T-helper 2 cell (primary cell): ENCODE results near the gene ATXN7.

ENCODE experiments used
- DNase-seq, 5 experiments: peaks; one replicate each; pipeline versions ENCODE4 v3.0.0 to v3.0.0-alpha.2; 2012 to 2022

ATXN7 gene

DNA sequence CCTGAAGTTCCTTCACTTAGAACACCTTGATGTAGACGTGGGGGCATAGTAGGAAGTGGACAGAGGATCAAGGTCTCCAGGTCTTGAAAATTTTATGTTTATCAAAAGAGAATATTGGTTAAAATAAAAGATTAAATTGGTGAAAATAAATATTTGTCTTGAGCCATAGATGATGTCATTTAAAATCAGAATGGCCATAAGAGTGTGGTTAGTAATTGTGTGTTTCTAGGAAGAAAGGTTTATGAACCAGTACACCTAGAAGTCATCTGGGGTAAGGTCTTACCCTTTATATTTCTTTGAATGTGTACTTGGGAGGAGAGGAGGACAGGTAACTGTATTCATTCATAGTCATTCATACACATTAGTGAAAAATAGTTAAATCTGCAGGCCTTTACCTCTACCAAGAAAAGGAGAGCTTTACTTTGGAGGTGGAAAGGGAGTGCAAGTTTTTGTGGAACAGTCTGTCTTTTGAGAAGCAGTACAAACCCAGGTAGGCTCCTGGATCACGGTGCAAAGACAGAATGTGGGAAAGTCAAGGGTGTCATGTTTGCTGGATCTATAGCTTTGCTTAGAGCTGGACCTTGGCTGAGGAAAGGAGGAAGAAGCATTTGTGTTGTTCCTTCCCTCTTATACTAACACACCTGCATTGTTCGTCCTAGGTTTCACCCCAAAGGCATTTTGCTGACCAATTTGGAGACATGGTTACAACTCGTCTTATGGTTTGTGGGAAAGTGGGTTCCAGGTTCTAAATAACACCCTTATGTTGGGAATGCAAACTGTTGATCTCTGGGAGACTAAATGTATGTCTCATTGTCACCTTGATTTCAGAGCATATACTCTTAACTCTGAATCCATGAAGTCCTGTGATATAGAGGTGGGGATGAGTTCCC is 42.3 kb downstream of the ATXN7 start:
- DNase-seq = no peak

DNA sequence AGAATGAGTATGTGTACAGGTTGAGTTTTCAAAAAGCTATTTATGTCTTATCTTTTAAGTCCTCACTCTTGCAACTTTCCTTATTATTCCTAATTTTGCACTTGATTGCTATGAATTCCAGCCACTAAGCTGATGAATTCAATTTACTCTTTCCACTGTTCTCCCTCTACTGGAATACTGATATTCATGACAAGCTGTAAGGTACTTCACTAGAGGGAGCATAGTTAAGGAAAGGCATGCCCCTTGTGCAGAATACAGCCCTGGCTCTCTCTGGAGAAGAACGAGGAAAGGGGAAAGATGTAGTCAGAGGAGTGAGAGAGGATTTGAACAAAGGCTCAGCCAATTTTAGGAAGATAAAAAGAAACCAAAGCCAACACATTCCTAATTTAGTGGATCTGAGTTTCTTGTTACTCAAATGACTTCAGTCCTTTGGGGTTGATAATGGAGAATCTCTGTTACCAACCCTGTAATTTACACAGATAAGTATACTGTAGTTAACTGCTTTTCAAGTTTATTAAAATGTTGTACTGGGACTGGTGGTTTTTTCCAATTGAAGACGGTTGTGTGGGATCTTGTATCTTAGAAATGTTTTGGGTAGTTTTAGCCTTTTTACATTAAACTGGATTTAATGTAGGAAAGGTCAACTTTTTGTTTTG is 44.5 kb downstream of the ATXN7 start:
- no peak for DNase-seq

DNA sequence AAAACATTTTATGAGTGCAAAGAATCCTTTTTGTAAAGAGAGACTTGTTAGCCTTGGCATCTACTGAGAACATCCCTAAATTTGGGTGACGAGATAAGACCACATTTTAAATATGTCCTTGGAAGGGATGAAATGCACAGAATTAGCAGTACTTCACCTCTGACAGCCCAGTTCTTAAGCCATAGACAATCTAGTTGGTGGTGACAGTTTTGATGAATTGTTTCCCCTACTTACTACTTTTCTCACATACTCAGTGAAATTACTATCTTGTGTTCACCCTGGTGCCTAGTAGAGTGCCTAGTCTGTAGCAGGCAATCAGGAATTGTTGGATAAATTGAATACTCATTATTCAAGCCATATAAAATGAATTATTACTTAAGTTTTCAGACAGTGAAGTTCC is 45.1 kb downstream of the ATXN7 start:
- no peak for DNase-seq

DNA sequence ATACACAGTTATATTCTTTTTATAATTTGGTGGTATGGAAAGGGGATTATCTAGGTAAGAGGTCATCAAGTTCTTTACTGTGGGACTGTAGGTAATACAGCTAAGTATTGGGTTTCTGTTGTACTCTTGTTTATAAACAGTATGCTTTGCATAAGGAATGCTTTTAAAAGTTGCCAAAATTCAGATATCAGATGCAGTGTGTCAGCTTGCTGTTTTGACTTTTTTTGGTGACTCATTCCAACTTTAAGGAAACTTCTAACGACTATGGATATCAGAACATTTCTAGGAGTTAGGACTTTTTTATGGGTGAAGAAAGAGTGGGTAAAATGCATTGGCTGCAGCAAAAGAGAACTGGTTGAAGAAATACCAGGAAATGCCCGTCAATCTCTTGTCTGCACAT is 45.8 kb downstream of the ATXN7 start:
- DNase-seq = no peak

DNA sequence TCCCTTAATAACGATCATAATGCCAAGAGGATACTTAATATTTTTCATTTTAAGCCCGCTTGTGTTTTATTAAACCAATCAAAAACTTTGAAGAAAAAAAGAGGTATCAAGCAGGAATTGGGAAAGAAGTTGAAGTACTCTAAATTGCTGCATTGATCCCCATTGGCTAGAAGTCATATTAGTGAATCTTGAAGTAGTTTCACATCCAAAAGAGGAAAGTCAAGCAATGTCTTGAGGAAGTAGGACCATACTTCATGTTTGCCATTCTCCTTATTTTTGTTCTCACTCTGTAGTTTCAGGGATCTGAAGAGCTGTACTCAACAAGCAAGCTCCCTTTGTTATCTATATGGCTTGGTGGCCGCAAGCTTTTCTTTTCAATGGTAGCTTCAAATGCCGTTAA is 46.3 kb downstream of the ATXN7 start:
- DNase-seq = no peak

DNA sequence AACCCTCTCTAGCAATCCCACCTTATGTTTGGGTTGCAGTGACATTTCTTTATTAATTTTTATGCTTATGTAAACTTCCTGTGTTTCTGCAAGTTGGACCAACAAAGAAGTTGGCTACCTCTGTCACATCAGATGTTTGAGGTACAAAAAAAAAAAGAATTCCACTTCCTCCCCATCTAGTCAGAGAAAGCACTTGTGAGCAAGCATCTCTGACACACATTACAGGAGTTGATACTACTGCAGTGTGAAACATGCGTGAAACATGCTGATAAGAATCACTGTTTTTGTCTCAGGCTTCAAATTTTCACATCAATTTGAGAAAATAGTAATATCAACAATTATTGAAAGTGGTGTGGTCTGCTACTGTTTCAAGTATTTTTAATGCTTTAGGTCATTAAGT is 47.2 kb downstream of the ATXN7 start:
- DNase-seq = peak in 2 of 5 experiments; percentile 55 to 87

DNA sequence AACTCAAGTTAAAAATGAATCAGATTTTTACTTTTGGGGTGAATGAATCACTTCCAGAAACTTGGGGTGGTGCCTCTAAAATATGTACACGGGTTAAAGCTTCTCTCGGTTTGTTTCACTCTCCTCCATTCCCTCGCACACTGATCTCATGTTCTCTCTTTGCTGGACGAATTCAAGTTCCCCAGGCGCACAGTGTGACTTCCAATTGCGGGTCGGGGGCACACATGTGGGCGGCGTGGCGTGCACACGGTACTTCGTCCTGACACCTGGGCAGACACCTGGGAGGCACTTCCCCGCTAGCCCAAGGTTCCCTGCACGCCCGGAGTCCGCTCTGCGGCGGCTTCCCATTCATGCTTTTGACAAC is 47.8 kb downstream of the ATXN7 start:
- DNase-seq = peak in 1 of 5 experiments; percentile 58

DNA sequence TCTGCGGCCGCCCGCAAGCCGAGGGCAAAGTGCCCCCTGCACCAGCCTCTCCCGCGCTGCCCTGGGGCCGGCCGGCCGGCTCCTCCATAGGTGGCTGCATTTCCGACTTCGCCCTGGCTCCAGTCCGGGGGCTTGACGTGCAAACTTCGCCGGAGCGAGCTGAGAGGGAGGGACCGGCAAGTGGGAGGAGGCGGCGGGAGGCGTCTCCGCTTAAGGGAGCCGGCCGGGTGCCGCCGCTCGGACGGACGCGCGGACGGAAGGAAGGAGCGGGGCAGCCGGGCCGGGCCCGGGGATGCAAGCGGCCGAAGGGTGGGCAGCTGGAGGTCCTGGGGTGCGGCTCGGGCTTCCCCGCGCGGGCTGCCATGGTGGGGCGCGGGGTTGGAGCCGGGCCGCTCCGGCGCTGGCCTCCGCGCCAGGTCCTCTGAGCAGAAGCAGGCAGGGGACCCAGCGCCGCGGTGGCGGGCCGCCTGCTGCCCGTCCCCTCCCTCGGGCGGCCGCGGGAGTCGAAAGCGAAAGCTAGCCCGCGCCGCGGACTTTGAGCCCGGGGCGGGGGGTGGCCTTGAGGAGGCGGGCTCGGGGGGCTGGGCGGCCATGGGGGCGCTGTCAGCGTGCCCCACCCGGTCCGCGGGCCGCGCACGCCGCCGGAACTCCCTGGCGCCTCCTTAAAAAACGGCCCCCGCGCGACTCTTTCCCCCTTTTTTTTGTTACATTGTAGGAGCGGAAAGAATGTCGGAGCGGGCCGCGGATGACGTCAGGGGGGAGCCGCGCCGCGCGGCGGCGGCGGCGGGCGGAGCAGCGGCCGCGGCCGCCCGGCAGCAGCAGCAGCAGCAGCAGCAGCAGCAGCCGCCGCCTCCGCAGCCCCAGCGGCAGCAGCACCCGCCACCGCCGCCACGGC is 48.5 kb downstream of the ATXN7 start, which contains the start of gene SCAANT1:
SCAANT1 (minus strand) TSS at position 511 of the 895 bp plus-strand sequence.
- DNase-seq = peak; percentile 65 to 85 (median 77)

DNA sequence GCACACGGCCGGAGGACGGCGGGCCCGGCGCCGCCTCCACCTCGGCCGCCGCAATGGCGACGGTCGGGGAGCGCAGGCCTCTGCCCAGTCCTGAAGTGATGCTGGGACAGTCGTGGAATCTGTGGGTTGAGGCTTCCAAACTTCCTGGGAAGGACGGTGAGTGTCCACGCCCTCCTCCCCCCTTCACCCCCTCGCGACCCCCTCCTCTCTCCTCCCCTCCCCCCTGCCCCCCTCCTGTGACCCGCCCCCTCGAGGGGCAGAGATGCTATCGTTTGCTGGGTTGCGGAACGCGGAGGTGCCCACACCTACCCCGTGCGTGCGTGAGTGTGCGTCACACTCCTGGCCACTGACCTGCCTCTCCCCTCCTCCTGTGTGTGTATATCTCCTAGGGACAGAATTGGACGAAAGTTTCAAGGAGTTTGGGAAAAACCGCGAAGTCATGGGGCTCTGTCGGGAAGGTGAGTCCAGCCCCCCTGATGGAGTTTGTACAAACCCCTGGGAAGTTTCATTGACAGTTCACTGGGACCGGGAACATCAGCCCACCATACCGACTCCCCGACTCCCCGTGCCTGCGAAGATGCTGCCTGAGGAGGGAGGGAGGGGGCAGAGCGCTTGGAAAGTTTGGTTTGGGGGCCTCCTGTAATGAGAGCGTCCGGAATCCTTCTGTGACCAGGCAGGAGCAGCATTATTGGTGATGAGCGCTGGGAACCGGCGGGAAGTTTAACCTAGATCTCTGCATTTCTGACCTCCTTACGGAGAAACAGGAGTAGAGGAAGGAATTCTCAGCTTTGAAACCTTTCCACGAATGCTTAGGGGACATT is 49.3 kb downstream of the ATXN7 start:
- peak; percentile 19 to 75 (median 45) for DNase-seq

DNA sequence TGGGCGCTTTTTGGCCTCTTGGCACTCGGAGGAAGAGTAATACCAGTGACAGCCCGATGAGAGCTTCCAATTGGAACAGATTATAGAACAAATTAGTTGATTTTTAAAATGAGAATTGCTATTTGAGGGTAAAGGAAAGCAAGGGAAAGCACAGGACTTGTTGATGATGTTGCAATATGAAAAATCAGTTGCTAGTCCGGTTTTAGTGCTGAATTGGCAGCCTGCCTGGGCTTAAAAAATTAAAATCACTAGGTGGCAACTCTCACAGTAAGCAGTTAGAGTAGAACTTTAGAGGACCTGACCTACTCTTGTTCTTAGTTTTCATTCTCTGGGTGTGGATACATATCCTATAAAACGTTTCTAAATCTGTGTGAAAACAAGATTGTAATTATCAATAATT is 50.6 kb downstream of the ATXN7 start:
- DNase-seq = no peak

DNA sequence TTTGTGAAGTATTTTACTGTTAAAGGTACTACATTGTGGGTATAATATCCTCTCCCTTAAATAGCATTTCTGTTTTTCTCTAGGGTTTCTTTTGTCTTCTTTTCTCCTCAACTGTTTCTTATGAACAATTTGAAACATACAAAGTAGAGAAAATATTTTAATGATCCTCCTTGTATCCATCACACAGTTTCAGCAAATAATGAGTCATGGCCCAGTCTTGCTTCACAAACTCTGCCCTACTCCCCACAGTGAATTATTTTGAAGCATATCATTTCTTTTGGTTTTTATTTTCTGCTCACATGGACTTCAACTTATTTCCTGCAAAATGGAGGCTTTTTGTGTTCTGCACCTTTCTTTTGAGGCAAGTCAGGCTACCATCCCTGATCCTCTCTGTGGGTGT is 54.7 kb downstream of the ATXN7 start:
- DNase-seq = no peak

DNA sequence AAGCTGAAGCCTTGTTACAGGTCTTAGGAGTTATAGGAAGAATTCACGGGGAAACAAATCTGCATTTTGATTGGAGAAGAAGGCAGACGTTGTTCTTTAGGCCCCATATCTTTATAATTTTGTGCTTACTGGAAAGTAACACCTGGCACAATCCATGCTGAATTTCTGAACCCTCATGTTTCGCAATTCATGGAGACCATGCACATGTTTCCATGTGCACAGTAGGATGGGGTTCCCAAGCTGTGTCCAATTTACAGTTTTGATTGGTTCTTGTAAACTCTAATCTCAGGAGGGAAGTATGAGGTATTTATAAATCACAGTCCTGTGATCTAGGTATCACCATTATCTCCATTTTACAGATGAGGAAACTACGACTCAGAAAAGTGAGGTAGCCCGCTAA is 56.3 kb downstream of the ATXN7 start:
- no peak for DNase-seq

DNA sequence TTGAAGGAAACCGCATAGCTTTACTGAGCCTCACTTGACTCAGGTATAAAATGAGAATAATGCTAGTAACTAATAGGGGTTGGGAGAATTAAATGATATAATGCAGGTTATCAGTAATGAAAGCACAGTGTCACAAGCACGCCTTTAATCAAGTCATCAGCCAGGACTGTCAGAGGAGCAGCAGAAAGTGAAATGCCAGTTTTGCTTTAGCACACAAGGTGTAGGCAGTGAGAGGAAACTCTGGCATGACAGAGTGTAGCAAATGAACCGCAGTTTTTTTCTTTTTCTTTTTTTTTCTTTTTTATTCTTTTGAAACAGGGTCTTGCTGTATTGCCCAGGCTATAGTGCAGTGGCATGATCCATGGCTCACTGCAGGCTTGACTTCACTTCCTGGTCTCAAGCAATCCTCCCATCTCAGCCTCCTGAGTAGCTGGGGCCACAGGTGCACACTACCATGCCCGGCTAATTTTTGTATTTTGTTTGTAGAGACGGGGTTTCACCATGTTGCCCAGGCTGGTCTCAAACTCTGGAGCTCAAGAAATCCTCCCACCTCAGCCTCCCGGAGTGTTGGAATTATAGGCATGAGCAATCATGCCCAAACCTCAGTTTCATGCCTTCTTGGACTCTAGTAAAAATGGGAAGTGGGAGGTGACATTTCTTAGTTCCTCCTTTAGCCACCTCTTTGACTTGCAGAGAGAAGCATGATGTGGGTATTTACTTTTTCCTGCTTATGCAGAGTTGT is 58.2 kb downstream of the ATXN7 start:
- no peak for DNase-seq

DNA sequence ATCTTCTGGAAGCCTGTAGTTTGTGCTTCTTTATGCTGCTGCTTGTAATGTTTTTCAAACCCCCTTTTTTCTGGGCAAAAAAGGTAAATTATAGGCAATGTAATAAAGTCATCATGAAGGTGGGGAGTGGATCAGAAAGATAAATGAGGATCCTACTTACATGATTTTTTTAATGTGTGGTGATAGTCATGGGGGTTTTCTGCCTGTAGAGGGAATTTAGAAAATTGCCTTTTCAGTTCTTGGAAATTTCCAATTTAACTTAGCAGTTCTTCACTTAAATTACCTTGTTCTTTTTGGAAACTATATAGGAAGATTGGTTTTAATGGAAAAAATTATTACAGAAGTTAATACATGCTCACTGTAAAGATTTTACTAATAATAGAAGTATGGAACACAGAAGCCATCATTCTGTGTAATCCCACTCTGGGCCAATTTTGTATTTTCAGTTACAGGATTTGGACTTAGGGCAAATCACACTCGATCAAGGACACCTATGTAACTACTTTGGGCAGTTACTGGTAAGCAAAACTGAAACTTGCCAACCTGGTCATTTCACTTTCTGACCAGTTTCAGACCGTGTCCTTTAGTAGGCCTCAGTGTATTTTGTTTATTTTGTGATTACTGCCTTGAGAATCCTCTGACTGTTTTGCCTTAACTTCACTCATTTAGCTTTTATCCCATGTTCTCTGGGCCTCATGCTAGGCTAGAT is 59.0 kb downstream of the ATXN7 start:
- DNase-seq = no peak

DNA sequence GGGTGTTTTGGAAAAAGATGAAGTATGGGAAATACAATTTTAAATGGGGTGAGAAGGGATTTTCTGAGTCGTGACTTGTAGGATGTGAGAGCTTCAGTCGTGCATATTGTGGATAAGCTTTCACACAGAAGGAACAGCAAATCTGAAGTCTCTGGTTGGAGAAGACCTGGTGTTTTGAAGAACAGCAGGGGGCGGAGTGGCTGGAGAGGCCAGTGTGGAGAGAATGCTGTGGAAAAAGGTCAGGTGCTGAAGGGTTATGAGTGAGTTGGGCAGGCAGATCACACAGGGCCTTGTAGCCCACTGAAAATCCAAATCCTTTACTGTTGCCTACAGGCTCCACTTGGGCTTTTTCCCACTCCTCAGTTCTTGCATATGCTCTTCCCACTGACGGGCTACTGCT is 62.6 kb downstream of the ATXN7 start:
- no peak for DNase-seq

DNA sequence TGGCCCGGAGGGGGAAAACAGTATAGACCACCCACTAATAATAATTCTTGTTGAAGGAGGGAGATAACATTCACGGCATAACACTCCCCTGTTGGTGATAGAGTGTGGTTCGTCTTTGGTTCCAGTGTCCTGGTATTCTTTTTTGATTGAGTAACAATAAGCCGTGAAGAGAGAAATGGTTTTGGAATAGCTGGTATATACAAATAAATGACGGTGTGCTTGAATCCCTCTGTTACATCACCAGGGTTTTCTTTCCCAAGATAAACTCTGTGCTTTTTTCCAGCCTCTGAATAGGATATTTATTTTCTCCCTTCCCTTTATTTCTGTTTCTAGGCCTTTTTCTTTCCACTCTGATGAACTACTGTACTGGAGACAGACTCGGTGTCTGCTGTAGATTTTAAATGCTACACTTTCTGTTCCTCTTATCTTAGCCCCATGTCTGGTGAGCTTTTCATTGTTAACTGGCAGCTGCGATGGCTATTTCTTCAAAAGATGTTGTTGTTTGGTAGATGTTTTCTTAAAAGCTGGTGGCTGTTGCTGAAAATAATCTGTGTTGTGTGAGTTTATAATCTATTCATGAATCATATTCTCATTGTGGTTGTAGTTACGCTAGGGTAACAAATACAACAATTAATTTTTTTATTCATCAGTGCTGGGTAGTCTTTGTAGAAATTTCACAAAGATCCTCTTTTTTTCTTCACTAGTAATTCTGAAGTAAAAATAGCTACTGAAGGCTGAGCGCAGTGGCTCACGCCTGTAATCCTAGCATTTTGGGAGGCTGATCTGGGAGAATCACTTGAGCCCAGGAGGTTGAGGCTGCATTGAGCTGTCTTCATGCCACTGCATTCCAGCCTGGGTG is 64.0 kb downstream of the ATXN7 start:
- DNase-seq = no peak

DNA sequence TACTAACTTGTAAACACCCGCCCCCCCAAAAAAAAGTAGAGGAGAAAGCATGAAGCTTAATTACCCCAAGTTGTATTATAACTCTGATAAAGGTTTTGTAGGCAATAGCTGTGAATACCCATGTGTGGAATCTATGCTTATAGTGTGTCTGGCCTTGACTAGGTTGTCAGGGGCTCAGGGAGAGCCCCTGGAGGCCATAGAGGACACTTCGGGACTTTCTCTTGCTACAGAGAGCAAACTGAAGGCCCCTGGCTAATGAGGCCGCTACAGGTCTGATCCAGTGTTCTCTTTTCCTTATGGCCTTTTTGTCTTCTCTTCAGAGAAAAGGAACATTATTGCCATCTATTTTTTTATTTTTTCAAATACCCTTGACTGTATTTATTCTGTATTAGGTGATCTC is 67.6 kb downstream of the ATXN7 start:
- DNase-seq = no peak

DNA sequence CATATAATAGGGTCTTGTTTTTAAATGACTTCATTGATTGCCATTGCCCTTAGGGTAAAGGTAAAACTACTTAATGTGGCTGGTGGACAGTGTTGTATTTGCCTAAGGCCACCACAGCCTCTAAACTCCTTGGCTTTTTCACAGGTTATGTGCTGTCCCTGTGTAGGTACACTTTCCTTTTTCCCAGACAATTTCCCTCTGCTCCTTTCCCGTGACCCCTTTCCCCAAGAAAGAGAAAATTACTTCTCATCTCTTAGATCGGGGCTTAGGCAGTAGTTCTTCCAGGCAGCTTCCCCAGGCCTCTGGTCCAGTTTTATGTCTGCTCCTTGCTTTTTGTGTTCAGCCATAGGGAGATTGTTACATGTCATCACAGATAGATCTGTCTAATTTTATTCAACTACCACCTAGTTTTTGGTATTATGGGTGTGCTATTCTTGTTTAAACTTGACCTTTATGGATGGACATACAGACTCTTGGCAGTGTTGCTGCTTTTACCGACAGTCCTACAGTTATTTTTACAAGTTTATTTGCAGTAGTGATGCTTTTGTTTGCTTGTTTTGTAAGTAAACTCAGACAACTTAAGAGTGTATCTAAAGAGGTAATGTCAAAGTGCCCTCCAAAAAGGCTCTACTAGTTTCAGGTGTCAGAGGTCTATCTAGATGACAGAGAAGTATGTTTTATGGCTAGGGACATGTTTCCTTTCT is 69.0 kb downstream of the ATXN7 start:
- no peak for DNase-seq

DNA sequence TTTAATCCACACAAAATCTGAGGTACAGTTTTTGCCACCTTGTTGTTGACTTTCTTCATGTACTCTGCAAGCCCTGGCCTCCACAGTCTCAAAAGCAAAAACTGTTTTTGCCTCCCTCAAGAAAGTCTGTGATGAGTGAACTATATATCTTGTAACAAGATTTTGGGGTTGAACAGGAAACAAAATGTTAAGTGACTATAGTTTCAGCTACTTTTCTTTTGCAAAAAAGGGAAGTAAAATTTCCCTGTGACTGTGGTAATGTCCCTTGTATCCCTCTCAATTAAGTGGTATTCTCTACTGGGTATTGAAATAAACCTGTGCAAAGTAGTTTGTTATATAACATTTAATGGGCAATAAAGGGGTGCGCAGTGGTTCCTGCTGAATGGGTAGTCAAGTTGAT is 69.8 kb downstream of the ATXN7 start:
- peak in 1 of 5 experiments; percentile 29 for DNase-seq
